Colon (tissue), 2 donors: ENCODE measurements around the gene SLC39A10.
"Not testable (repeated sequence)": the region's sequence is repeated elsewhere in the genome, so short reads cannot be mapped to it uniquely, and the experiment has no call there.

ENCODE experiments used
- FAIRE-seq: peaks from 2 replicates; lab custom pipeline; 2012; peaks lifted over from hg19 to GRCh38; lab: Jason Lieb, UNC
- donor health status: control.
- donor health status: control.

The SLC39A10 gene

GRCh38 chr2:195672674-195673073 is 15.6 kb downstream of the SLC39A10 start:
- no peak for FAIRE-seq

- FAIRE-seq: no peak
Observed at GRCh38 chr2:195674491-195675221, 17.6 kb downstream of the SLC39A10 start.

- no peak for FAIRE-seq
Observed at GRCh38 chr2:195675783-195676427, 18.9 kb downstream of the SLC39A10 start.

GRCh38 chr2:195677290-195677689 is 20.3 kb downstream of the SLC39A10 start:
- FAIRE-seq: no peak

- FAIRE-seq: no peak
Observed at GRCh38 chr2:195677884-195678283, 20.9 kb downstream of the SLC39A10 start.

- peak; percentile 18 for FAIRE-seq
Observed at GRCh38 chr2:195682077-195682476, 25.1 kb downstream of the SLC39A10 start.

GRCh38 chr2:195683174-195683573 is 26.1 kb downstream of the SLC39A10 start:
- FAIRE-seq: no peak

- FAIRE-seq: no peak
Observed at GRCh38 chr2:195686564-195686963, 29.5 kb downstream of the SLC39A10 start.

GRCh38 chr2:195687320-195688086 is 30.5 kb downstream of the SLC39A10 start:
- FAIRE-seq: no peak

GRCh38 chr2:195692531-195692930 is 35.5 kb downstream of the SLC39A10 start:
- not testable (repeated sequence) for FAIRE-seq

- FAIRE-seq: no peak
Observed at GRCh38 chr2:195694553-195694952, 37.5 kb downstream of the SLC39A10 start.

- no peak for FAIRE-seq
Observed at GRCh38 chr2:195695002-195695631, 38.1 kb downstream of the SLC39A10 start.

GRCh38 chr2:195696012-195696411 is 39.0 kb downstream of the SLC39A10 start:
- FAIRE-seq: no peak

GRCh38 chr2:195697681-195698220 is 40.7 kb downstream of the SLC39A10 start:
- peak; percentile 14 for FAIRE-seq

- FAIRE-seq: no peak
Observed at GRCh38 chr2:195700480-195700879, 43.5 kb downstream of the SLC39A10 start.

GRCh38 chr2:195706161-195706900 is 49.3 kb downstream of the SLC39A10 start:
- no peak for FAIRE-seq

GRCh38 chr2:195709901-195710806 is 53.1 kb downstream of the SLC39A10 start:
- FAIRE-seq: no peak

- FAIRE-seq: no peak
Observed at GRCh38 chr2:195711478-195711877, 54.5 kb downstream of the SLC39A10 start.

GRCh38 chr2:195716466-195716865 is 59.4 kb downstream of the SLC39A10 start:
- FAIRE-seq: no peak

GRCh38 chr2:195721042-195721441 is 64.0 kb downstream of the SLC39A10 start:
- no peak for FAIRE-seq
